GM18868 (cell line): Measurements from ENCODE around the gene WASF3.

Experiments
- ATAC-seq: cut with Tn5 transposase; IDR thresholded peaks from one replicate; pipeline ENCODE4 v1.9.1; 2021; ENCODE audit warnings: mild to moderate bottlenecking, moderate library complexity; ENCODE audit not compliant: unreplicated experiment

WASF3 gene

DNA sequence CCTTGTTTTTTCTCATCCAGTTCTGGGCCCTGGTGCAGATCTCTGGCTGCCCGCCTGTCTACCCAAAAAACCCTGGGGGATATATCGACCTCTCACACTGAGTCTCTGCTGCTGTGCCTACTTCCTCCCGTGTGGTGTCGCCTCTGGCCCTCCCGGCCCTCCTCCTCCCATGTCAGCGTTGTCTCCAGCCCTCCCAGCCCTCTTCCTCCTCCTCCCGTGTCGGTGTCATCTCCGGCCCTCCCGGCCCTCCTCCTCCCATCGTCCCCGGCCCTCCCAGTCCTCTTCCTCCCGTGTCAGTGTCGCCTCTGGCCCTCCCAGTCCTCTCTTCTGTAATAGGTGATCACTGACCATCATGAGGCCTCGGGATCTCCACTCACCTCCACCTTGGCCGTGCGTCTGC, 121.3 kb downstream of the WASF3 start:
- no peak for ATAC-seq

DNA sequence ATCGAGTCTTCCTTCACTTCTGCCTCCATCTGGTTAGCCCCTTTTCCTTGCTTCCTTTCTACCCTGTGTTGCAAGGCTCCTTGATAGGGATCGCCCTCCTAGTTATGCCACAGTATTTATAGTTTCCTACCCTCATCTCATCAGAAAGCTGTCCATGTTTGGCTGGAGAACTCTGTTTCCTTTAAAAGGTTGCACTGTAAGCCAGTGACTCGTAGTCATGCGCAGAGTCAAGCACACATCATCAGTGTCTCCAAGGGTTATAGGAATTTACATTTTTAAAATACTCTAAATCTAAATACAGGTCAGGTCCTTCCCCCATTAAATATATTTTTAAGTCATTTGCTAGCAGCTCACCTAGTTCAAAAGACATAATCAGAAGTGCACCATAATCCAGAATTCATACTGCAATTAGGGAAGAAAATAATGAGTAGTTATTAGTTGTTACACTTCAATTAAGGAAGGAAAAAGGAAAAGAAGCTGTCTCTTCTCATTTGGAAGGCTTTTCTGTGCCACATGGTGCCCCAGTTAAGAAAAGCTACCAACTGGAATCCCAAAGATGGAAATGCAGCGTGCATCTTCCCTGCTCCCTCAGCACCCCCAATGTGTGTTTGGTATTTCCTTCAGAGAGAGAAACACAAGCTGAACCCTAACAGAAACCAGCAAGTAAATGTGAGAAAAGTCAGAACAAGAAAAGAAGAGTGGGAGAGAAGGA, 122.1 kb downstream of the WASF3 start:
- ATAC-seq: no peak

DNA sequence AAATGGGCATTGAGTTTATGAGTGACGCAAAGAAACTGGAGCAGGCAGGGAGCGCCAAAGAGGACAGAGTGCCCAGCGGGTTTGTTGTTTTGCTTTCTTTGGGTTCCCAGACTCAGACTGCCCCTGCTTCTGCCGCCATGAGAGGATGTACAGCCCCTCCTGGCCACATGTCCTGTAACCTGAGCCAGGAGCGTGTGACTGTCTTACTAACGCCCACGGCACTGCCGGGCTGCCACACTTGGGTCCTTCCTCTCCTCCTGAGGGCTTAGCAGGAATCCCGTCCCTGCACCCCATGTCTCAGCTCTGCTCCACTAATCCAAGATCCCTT, 122.6 kb downstream of the WASF3 start:
- no peak for ATAC-seq

DNA sequence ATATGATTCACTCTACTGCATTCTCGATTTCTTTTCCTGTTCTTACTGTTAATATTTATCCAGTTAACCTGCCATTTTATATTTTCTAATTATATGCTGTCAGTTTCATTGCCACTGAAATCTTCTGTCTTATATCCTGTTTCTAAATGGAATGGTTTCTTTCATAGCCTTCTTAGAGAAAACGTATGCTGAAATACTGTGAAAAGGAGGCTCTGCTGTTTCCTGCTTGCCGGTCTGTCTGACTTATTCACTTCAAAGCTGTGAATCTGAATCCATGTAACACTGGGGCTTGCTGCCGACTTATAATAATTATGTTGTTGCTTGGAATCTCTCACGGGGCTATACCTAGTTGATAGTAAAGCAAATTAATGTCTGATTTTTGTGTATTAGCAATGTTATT, 123.1 kb downstream of the WASF3 start:
- ATAC-seq: no peak

DNA sequence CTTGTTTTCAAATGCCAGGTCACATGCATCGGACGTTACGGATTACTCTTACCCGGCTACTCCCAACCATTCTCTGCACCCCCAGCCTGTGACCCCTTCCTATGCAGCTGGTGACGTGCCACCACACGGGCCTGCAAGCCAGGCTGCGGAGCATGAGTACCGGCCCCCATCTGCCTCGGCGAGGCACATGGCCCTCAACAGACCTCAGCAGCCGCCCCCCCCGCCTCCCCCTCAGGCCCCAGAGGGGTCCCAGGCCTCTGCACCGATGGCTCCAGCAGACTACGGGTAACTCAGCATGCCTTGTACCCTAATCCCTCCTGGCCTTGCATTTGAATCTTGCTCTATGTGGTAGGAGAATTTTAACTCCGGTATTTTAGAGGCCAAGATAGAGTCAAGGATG, 123.6 kb downstream of the WASF3 start:
- no peak for ATAC-seq

DNA sequence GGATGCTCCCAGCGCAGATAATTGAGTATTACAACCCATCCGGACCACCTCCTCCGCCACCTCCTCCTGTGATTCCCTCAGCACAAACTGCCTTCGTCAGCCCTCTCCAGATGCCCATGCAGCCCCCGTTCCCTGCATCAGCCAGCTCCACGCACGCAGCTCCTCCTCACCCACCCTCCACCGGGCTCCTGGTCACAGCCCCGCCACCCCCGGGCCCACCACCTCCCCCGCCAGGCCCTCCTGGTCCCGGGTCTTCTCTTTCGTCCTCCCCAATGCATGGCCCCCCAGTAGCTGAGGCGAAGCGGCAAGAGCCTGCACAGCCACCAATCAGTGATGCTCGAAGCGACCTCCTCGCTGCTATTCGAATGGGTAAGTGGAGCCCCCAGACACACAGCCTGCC, 125.1 kb downstream of the WASF3 start:
- no peak for ATAC-seq

GRCh38 chr13:26685606-26686005, 128.1 kb downstream of the WASF3 start:
- ATAC-seq: no peak

DNA sequence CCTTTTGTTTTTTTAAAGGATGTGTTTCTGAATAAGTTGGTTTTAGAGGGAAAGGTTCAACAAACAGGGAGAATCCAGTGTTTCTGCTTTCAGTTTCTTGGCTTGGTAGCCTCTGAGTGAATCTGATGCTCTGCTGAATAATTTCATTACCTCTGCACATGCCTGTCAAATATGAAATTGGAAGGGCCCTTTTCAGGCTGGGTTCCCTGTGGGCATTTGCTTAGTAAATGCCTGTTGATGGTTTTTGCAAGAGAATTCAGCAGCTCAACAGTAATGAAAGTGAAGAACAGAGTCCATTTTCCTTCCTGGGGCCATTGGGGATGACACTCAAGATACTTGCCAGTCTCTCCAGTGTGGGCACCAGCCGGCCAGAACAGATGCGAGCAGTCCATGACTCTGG, 128.8 kb downstream of the WASF3 start:
- ATAC-seq: no peak

DNA sequence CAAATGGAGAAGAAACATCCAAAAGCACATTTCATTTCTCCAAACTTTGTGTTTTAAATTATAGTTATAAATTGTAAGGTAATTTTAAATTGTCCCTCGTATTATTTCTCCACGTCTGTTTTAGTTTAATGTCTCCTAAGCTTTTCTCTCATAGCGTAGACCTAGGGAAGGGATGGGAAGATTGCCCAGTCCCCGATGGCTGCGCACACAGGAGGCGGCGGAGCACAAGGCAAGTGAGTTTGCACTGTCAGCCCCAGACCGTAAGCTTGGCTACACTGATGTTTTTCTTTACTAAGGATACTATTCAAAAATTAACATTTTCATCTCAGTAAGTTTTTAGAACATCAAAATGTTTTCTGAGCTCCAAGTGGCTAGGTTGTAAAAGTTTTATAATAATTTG, 130.8 kb downstream of the WASF3 start:
- no peak for ATAC-seq

- ATAC-seq: no peak
Observed at GRCh38 chr13:26688980-26689379, 131.5 kb downstream of the WASF3 start.

- no peak for ATAC-seq
Observed at GRCh38 chr13:26693749-26694463, 136.4 kb downstream of the WASF3 start.

DNA sequence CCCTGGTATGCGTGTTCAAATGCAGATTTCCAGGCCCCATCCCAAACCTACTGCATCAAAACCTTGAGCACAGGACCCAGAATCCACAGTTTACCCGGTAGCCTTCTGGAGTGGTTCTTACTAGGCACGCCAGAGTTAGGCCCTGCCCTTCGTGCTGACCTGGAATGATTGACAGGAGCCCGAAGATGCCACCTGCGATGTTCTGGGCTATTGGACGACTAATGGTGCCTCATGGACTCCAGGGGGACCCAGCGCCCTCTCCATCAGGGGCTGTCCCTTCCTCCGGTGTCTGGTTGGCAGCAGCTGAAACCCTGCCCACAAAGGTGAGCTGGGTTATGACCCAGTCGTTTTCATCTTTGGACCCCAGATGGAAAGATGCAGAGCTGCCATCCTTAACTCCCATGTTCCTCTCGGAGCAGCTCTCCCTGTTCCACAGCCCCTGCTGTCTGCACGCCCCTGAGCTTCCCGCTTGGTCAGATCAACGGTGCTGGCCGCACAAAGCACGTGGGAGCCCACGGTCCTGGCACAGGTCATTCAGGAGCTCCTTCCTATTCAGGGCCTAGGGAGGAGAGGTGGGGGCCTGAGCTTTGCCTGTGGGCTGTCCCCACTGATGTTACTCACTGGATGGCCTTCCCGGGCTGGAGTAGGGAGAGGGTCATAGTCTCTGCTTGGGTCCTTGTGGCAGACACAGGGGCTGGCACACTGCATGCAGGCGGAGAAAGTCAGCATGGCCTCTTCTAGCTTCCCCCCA, 137.3 kb downstream of the WASF3 start:
- ATAC-seq: no peak

- ATAC-seq: no peak
Observed at GRCh38 chr13:26695360-26695705, 137.8 kb downstream of the WASF3 start.

- ATAC-seq: no peak
Observed at GRCh38 chr13:26695891-26696311, 138.4 kb downstream of the WASF3 start.

GRCh38 chr13:26697069-26697955, 139.8 kb downstream of the WASF3 start:
- ATAC-seq: no peak

- ATAC-seq: no peak
Observed at GRCh38 chr13:26698392-26699196, 141.1 kb downstream of the WASF3 start.

DNA sequence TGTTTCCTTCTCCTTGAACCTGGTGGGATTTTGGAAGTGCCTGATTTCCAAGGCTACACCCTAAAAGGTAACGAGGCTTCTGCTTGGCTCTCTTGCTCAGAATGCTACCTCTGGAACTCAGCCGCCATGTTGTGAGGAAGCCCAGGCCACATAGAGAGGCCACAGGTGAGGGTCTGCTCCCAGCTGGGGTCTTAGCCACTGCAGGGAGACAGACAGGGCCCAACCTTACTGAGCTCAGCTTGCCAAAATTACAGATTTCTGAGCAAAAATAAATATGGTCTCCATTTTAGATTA, 141.7 kb downstream of the WASF3 start:
- no peak for ATAC-seq

DNA sequence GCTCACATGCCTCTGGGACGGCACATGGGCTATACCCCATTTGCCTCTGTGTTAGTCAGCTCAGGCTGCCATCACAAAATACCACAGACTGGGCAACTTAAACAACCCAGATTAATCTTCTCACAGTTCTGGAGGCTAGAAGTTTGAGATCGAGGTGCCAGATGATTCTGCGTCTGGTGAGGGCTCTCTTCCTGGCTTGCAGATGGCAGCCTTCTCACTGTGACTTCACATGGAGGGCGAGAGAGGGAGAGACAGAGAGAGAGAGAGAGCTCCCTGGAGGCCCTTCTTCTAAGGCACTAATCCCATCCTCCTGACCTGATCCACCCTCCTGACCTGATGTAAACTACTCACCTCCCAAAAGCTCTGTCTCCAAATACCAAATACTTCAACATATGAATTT, 148.1 kb downstream of the WASF3 start:
- no peak for ATAC-seq

- no peak for ATAC-seq
Observed at GRCh38 chr13:26706381-26706780, 148.9 kb downstream of the WASF3 start.

- peak; percentile 41 for ATAC-seq
Observed at GRCh38 chr13:26707122-26708006, 149.9 kb downstream of the WASF3 start.
